Head of caudate nucleus (tissue), 42 donors: ENCODE data around the gene ZNF138.

Source experiments
- DNase-seq, 42 donors: peaks; one replicate each; pipeline versions ENCODE4 v3.0.0 to v3.0.0-alpha.2; 2020 to 2021; ENCODE audit warnings: mixed read lengths in 7 of 42
- intact Hi-C: fragments of 100-400 bp; cut with DNase I; formaldehyde crosslinking; loops from one replicate; pipeline ENCODE4 v1.15.0; 2022

Gene ZNF138

GRCh38 chr7:64873155-64873500 lies 78.9 kb downstream of the ZNF138 start:
- intact Hi-C loops = no loop called here
- DNase-seq = peak in 6 of 42 donors; percentile 2 to 33 (median 6)

GRCh38 chr7:64873517-64873916 lies 79.3 kb downstream of the ZNF138 start:
- intact Hi-C loops = no loop called here
- DNase-seq = peak in 7 of 42 donors; percentile 0 to 17 (median 4)

GRCh38 chr7:64874114-64874513 lies 79.9 kb downstream of the ZNF138 start:
- peak in 10 of 42 donors; percentile 1 to 33 (median 6) for DNase-seq
- intact Hi-C loops = no loop called here

GRCh38 chr7:64874562-64875250 lies 80.5 kb downstream of the ZNF138 start:
- intact Hi-C loops = no loop called here
- DNase-seq = peak in 8 of 42 donors; percentile 0 to 30 (median 7)

GRCh38 chr7:64875258-64875657 lies 81.0 kb downstream of the ZNF138 start:
- intact Hi-C loops = no loop called here
- DNase-seq = peak in 5 of 42 donors; percentile 4 to 17 (median 6)

- DNase-seq = peak in 9 of 42 donors; percentile 0 to 32 (median 2)
- intact Hi-C loops = no loop called here
These were observed 81.6 kb downstream of the ZNF138 start for GRCh38 chr7:64875658-64876406.

- intact Hi-C loops = no loop called here
- DNase-seq = peak; percentile 64 to 93 (median 86)
These were observed 82.8 kb downstream of the ZNF138 start for GRCh38 chr7:64876792-64877713.

GRCh38 chr7:64877714-64878610 lies 83.7 kb downstream of the ZNF138 start:
- intact Hi-C loops = no loop called here
- DNase-seq = peak in 37 of 42 donors; percentile 23 to 84 (median 58)

GRCh38 chr7:64878684-64879083 lies 84.5 kb downstream of the ZNF138 start:
- intact Hi-C loops = no loop called here
- DNase-seq = peak in 4 of 42 donors; percentile 2 to 27 (median 10)

- intact Hi-C loops = no loop called here
- peak in 12 of 42 donors; percentile 0 to 33 (median 6) for DNase-seq
These were observed 85.0 kb downstream of the ZNF138 start for GRCh38 chr7:64879086-64879730.

- intact Hi-C loops = no loop called here
- peak in 11 of 42 donors; percentile 1 to 35 (median 6) for DNase-seq
These were observed 85.6 kb downstream of the ZNF138 start for GRCh38 chr7:64879800-64880199.

GRCh38 chr7:64880322-64881297 lies 86.4 kb downstream of the ZNF138 start:
- DNase-seq = peak in 13 of 42 donors; percentile 1 to 31 (median 9)
- intact Hi-C loops = no loop called here

- intact Hi-C loops = no loop called here
- DNase-seq = peak in 12 of 42 donors; percentile 0 to 35 (median 10)
These were observed 87.4 kb downstream of the ZNF138 start for GRCh38 chr7:64881461-64882287.

- intact Hi-C loops = no loop called here
These were observed 88.3 kb downstream of the ZNF138 start for GRCh38 chr7:64882341-64883112.

More at GRCh38 chr7:64882341-64883112, 88.3 kb downstream of the ZNF138 start:
- peak in 41 of 42 donors; percentile 35 to 82 (median 65) for DNase-seq
